ENCODE measurements around the gene ZC3H12D.

DNA sequence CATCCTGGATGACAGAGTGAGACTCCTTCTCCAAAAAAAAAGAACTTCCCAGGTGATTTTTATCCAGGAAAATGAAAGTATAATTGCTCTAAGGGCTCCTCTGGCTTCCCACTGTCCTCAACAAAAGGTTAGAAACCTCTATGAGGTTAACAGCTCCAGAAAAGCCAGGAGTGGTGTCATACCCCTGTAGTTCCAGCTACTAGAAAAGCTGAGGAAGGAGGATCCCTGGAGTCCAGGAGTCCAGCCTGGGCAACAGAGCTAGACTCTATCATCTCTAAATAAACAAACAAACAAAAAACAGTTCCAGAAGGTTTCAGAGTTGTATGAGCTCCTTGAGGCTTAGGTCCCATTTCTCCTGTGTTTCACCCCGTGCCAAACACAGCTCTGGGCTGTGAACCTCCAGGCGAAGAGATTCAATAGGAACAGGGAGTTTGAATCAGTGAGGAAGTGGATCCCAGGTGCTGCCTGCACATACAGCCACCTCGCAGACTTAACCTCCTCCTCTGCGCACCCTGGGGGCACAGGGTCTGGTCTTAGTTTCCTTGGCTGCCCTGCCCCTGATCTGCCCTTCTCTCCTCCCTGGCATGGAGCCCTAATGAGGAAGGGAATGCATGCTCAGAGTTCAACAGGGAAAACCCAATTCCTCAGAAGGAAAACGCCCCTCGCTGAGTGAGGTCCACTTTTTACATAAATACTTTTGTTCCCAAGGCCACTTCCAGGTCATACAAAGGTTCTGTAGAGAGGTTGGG is 31.0 kb downstream of the ZC3H12D start:
- TF ChIP-seq MXI1 (IDR thresholded peaks at IDR 0.05; ENCODE audit: low read depth, low read length) (no peak), GATA2 (CRISPR knock-in tag; IDR thresholded peaks at IDR 0.05) (no peak), JUND (IDR thresholded peaks at IDR 0.05) (no peak), RAD21 (IDR thresholded peaks at IDR 0.05; ENCODE audit: low read length) (no peak), RFX5 (IDR thresholded peaks at IDR 0.05; ENCODE audit: low read length) (no peak), EZH2phosphoT487 (IDR thresholded peaks at IDR 0.05; ENCODE audit: borderline replicate concordance, low read depth) (no peak), POLR2AphosphoS5 (IDR thresholded peaks at IDR 0.05; ENCODE audit: low read depth, low read length) (no peak), TEAD4 (IDR thresholded peaks at IDR 0.05; ENCODE audit: borderline replicate concordance, insufficient read depth) (no peak), GABPA (IDR thresholded peaks at IDR 0.05; ENCODE audit: low read depth) (no peak), ELF1 (IDR thresholded peaks at IDR 0.05) (no peak), USF2 (IDR thresholded peaks at IDR 0.05; ENCODE audit: borderline replicate concordance, low read depth, low read length) (no peak)
- TF ChIP-seq, protein P1, sequence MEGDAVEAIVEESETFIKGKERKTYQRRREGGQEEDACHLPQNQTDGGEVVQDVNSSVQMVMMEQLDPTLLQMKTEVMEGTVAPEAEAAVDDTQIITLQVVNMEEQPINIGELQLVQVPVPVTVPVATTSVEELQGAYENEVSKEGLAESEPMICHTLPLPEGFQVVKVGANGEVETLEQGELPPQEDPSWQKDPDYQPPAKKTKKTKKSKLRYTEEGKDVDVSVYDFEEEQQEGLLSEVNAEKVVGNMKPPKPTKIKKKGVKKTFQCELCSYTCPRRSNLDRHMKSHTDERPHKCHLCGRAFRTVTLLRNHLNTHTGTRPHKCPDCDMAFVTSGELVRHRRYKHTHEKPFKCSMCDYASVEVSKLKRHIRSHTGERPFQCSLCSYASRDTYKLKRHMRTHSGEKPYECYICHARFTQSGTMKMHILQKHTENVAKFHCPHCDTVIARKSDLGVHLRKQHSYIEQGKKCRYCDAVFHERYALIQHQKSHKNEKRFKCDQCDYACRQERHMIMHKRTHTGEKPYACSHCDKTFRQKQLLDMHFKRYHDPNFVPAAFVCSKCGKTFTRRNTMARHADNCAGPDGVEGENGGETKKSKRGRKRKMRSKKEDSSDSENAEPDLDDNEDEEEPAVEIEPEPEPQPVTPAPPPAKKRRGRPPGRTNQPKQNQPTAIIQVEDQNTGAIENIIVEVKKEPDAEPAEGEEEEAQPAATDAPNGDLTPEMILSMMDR (IDR thresholded peaks at IDR 0.05): no peak
- TF ChIP-seq, protein P2, sequence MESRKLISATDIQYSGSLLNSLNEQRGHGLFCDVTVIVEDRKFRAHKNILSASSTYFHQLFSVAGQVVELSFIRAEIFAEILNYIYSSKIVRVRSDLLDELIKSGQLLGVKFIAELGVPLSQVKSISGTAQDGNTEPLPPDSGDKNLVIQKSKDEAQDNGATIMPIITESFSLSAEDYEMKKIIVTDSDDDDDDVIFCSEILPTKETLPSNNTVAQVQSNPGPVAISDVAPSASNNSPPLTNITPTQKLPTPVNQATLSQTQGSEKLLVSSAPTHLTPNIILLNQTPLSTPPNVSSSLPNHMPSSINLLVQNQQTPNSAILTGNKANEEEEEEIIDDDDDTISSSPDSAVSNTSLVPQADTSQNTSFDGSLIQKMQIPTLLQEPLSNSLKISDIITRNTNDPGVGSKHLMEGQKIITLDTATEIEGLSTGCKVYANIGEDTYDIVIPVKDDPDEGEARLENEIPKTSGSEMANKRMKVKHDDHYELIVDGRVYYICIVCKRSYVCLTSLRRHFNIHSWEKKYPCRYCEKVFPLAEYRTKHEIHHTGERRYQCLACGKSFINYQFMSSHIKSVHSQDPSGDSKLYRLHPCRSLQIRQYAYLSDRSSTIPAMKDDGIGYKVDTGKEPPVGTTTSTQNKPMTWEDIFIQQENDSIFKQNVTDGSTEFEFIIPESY (IDR thresholded peaks at IDR 0.05; ENCODE audit: borderline replicate concordance, low read depth): no peak
